GM12874 (cell line): ENCODE data around the gene PI16.

ENCODE experiments used
- TF ChIP-seq, protein P1 (sequence below): IDR thresholded peaks from 2 replicates; pipeline ENCODE4 v1.5.1; 2011; ENCODE audit warnings: low read depth, mild to moderate bottlenecking, control low read depth, low read length, moderate library complexity; ENCODE audit not compliant: insufficient read depth

PI16 gene

DNA sequence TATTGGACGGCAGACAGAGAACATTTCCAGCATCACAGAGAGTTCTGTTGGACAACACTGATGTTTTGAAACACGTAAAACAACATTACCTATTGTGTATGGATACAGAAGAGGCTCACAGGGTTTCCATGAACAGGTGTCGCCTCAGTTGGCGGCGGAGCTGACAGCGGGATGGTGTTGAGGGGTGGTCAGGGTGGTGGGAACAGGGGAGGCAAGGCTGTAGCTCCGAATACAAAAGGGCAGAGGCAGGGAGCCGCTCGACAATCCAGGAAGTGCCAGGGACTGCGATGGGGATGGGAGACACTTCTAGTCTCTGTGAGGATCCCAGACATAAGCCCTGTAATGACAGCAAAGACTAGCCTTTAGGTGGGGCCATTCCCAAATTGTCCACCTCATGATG, 14.5 kb upstream of the PI16 start:
- TF ChIP-seq, protein P1, sequence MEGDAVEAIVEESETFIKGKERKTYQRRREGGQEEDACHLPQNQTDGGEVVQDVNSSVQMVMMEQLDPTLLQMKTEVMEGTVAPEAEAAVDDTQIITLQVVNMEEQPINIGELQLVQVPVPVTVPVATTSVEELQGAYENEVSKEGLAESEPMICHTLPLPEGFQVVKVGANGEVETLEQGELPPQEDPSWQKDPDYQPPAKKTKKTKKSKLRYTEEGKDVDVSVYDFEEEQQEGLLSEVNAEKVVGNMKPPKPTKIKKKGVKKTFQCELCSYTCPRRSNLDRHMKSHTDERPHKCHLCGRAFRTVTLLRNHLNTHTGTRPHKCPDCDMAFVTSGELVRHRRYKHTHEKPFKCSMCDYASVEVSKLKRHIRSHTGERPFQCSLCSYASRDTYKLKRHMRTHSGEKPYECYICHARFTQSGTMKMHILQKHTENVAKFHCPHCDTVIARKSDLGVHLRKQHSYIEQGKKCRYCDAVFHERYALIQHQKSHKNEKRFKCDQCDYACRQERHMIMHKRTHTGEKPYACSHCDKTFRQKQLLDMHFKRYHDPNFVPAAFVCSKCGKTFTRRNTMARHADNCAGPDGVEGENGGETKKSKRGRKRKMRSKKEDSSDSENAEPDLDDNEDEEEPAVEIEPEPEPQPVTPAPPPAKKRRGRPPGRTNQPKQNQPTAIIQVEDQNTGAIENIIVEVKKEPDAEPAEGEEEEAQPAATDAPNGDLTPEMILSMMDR: no peak

DNA sequence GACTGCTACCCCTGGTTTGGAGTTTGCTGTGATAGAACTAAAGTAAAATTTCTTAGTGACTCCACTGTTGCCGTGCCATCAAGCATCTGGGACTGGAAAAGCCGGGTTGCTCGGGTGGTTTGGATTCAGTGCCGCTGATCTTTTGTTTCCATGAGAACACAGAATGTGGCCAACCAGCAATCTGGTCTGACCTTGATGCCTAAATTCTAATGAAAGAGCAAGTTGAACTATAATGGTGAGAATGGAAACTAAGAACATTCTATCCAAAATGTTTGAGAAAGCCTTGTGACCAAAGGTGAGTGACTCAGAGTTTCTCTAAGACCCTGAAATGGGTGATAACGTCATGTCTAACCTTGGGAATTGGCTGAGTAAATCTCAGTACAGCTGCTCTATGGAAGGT, 9.9 kb upstream of the PI16 start:
- TF ChIP-seq, protein P1: no peak

DNA sequence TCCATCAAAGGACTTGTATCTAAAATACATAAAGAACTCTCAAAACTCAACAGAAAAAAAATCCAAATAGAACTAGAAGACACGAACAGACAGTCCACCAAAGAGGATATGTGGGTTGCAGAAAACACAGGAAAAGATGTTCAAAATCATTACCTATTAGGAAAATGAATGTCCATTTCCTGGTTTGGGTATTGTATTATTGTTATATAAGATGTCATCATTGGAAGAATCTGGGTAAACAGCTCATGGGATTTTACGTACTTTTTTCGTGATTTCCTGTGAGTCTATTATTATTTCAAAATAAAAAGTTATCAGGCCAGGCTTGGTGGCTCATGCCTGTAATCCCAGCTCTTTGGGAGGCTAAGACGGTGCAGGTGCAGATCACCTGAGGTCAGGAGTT, 9.2 kb upstream of the PI16 start:
- TF ChIP-seq, protein P1: no peak

DNA sequence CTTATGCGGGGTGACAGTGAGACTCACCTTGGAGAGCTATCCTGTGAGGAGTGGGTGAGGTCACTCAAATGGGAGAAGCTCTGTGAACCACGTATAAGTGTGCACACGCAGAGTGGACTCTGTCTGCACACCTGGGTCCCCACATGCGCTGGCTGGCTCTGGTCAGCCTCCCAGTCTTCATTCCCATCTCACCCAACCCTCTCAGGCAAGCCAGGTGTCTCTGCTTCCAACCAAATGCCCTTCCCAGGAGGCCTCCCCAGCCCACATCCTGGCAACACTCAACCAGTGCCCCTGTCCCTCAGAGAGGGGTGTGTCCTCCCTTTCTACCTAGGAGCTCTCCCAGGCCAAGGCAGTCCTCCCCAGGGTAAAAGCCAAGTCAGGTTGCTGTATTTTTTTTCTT, 8.0 kb upstream of the PI16 start:
- TF ChIP-seq, protein P1: no peak

DNA sequence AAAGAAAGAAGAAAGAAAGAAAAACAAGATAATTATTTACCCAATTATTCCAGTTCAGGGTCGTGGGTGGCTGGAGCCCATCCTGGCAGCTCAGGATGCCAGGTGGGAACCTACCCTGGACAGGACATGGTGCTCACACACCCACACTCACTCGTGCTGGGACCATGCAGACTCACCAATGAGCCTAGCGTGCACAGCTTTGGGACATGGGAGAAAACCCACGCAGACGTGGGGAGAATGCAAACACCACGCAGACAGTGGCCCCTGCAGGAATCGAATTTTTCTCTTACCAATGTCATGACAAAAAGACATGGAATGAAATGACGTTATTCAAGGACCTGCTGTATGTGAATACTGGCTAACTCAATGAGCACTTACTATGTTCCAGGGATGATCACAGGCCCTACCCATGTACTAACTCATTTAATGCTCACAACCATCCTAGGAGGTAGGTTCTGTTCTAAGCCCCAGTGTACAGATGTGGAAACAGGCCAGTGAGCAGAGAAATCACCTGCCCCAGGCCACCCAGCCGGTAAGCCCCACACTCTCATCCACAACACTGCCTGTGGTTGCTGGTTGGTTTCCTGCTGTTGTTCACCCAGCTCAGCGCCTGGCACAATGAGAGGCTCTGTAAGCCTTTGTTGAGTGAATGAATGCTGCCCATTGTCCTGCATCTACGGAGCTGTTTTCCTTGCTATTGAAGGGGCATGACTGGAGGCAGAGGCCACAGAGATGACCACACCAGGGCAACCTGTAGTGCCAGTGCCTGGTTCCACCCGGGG, 6.8 kb upstream of the PI16 start:
- TF ChIP-seq, protein P1: no peak

DNA sequence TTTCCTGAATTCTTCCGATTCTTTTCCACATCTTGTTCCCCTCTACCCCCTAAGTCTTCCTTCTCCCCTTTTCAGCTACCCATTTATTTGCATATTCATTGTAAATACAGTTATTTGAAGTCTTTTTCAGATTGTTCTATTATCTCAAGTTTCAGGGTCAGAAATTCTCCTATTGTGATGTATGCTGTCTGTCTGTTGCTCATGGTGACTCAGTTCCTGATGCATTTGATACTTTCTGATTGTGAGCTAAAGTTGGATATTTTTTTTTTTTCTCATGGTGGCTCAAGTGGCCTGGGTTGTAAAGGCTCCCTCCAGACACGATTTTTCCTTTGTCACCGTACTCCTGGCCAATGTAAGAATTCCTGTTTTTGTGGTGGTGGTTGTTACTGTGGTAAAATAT, 4.9 kb upstream of the PI16 start:
- TF ChIP-seq, protein P1: no peak

DNA sequence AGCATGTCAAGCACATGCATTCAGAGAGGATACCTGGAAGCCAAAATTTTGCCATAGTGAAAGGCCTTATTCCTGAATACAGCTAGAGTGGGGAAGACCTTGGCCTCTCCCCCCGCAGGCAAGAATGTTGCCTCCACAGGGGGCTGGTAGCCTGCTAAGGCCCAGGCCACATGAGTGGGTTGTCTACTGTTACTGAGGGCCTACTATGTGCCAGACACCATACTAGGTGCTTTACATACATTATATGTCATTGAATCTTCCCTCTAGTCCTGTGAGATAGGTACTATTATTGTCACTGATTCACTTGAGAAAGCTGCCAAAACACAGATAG, 642 bp upstream of the PI16 start:
- TF ChIP-seq, protein P1: no peak
